SU-DHL-6 (cell line): ENCODE data around the gene CHIC2.
"Not testable (repeated sequence)": the region's sequence is repeated elsewhere in the genome, so short reads cannot be mapped to it uniquely, and the experiment has no call there.

Source experiments
- CTCF ChIP-seq: fragments of 200-600 bp; sonication (generic); IDR thresholded peaks from one replicate; pipeline ENCODE4 v1.5.1; 2017; ENCODE audit warnings: antibody characterized with exemption, mild to moderate bottlenecking, low read length, moderate library complexity; ENCODE audit not compliant: insufficient read depth, poor library complexity, severe bottlenecking
- EZH2phosphoT487 ChIP-seq: fragments of 200-600 bp; sonication (generic), shearing (Covaris generic); conservative IDR thresholded peaks from 2 replicates; pipeline ENCODE4 v1.6.1; 2018; ENCODE audit warnings: mild to moderate bottlenecking, antibody characterized with exemption, low read length, moderate library complexity, mixed read lengths

- TF ChIP-seq CTCF, EZH2phosphoT487: not testable (repeated sequence)
Measured at GRCh38 chr4:54113206-54113605, 48.8 kb upstream of the CHIC2 start.
